K562 (cell line): ENCODE measurements around the gene SCYL2. TPM values are rescaled to one million over a fixed set of nuclear protein-coding genes. Genes with fewer than 3 reads are reported as not detected.
A peak's percentile ranks its signal among the peaks of the same experiment; 100 is the strongest.

Source experiments
- ADNP ChIP-seq: fragments of 200-800 bp; sonication (Bioruptor generic); IDR thresholded peaks from 2 replicates; pipeline ENCODE4 v1.6.1; 2016; ENCODE audit warnings: missing genetic modification characterization, missing compliant biosample characterization
- BCLAF1 ChIP-seq, 2 experiments: fragments of 450-650 bp in 1 of 2; IDR thresholded peaks; 2 replicates each; pipeline ENCODE4 v1.6.1; 2011 to 2017; ENCODE audit warnings: low read depth in 2 of 2, antibody characterized with exemption in 1 of 2, borderline replicate concordance in 1 of 2, low read length in 1 of 2, mild to moderate bottlenecking in 1 of 2, mixed read lengths in 1 of 2; ENCODE audit not compliant: control insufficient read depth in 1 of 2
- BRD9 ChIP-seq: fragments of 450-650 bp; IDR thresholded peaks from 2 replicates; pipeline ENCODE4 v1.6.1; 2018; ENCODE audit warnings: low read depth; ENCODE audit not compliant: partially characterized antibody
- CEBPZ ChIP-seq: fragments of 150-350 bp; IDR thresholded peaks from 2 replicates; pipeline ENCODE4 v1.6.1; 2014; ENCODE audit warnings: low read depth, mild to moderate bottlenecking, low read length, borderline replicate concordance
- CHD2 ChIP-seq: IDR thresholded peaks from 2 replicates; pipeline ENCODE4 v1.6.1; 2011; ENCODE audit warnings: low read depth, low read length
- DACH1 ChIP-seq: fragments of 450-650 bp; IDR thresholded peaks from 2 replicates; pipeline ENCODE4 v1.6.1; 2018; ENCODE audit not compliant: partially characterized antibody
- GTF2E2 ChIP-seq: fragments of 200-800 bp; sonication (Bioruptor generic); IDR thresholded peaks from 2 replicates; pipeline ENCODE4 v1.6.1; 2016; ENCODE audit warnings: missing genetic modification characterization, missing compliant biosample characterization
- MAFF ChIP-seq: IDR thresholded peaks from 2 replicates; pipeline ENCODE4 v1.6.1; 2012; ENCODE audit warnings: low read length, improper control_type of control experiment
- MTA1 ChIP-seq: fragments of 450-650 bp; IDR thresholded peaks from 2 replicates; pipeline ENCODE4 v1.6.1; 2017; ENCODE audit warnings: borderline replicate concordance
- POLR2B ChIP-seq: fragments of 450-650 bp; IDR thresholded peaks from 2 replicates; pipeline ENCODE4 v1.6.1; 2018; ENCODE audit warnings: low read depth; ENCODE audit not compliant: partially characterized antibody
- RNF219 ChIP-seq: fragments of 250-450 bp; sonication (Bioruptor Pico); IDR thresholded peaks from 2 replicates; pipeline ENCODE4 v1.5.0; 2022; ENCODE audit warnings: mild to moderate bottlenecking
- STAT5B ChIP-seq: fragments of 250-450 bp; sonication (Bioruptor Pico); IDR thresholded peaks from 2 replicates; pipeline ENCODE4 v1.8.0; 2021; ENCODE audit warnings: mild to moderate bottlenecking, inconsistent platforms
- SUPT5H ChIP-seq: fragments of 450-650 bp; IDR thresholded peaks from 2 replicates; pipeline ENCODE4 v1.6.1; 2016
- TAF7 ChIP-seq: fragments of 450-650 bp; IDR thresholded peaks from 2 replicates; pipeline ENCODE4 v1.6.1; 2016; ENCODE audit warnings: missing genetic modification characterization, missing compliant biosample characterization
- TEAD4 ChIP-seq, 2 experiments: sonication (generic) in 1 of 2; formaldehyde crosslinking in 1 of 2; IDR thresholded peaks; 2 replicates each; pipeline versions ENCODE4 v1.6.1 to v1.8.0; 2012 to 2022; ENCODE audit warnings: borderline replicate concordance in 1 of 2, inconsistent platforms in 1 of 2, low read length in 1 of 2, mild to moderate bottlenecking in 1 of 2, missing genetic modification reagents in 1 of 2
- ZBTB43 ChIP-seq: sonication (generic); formaldehyde crosslinking; IDR thresholded peaks from 2 replicates; pipeline ENCODE4 v1.8.0; 2023; ENCODE audit warnings: mild to moderate bottlenecking, missing genetic modification reagents
- ZNF316 ChIP-seq: fragments of 450-650 bp; IDR thresholded peaks from 2 replicates; pipeline ENCODE4 v1.6.1; 2016
- ZNF324 ChIP-seq: fragments of 250-450 bp; sonication (Bioruptor Pico); IDR thresholded peaks from 2 replicates; pipeline ENCODE4 v1.4.0; 2020; ENCODE audit warnings: mild to moderate bottlenecking
- polyA plus RNA-seq, 8 experiments: library from polyadenylated mRNA; depleted of rRNA in 4 of 8; stranded (reverse) in 5 of 8; unstranded in 3 of 8; fragments of >200 nt; fragmentation: Nextera tagmentation in 2 of 8; fragmentation: Illumina TruSeq in 1 of 8; extraction: Ambion mirVana in 2 of 8; extraction: Trizol in 1 of 8; gene quantifications; 2 replicates each; pipeline versions ENCODE4 v1.2.1 to v1.2.3, GENCODE V29; 2011 to 2014; ENCODE audit warnings: inconsistent platforms in 1 of 8, missing spikeins in 1 of 8
- total RNA-seq, 7 experiments: library from RNA; depleted of rRNA in 6 of 7; stranded (reverse); fragments of >200 nt in 6 of 7; fragmentation: Illumina TruSeq in 2 of 7; extraction: Trizol in 2 of 7; gene quantifications; 2 replicates each; pipeline versions ENCODE4 v1.2.1 to v1.2.3, GENCODE V29; 2011 to 2021; ENCODE audit warnings: low replicate concordance in 1 of 7

SCYL2 gene
- total and polyA plus RNA-seq, 9 of the 15 experiments (the other 6 are each of a cell fraction or from before 2014, with no cell fraction given), result 9.9 to 49.0 (median 32.9) TPM

GRCh38 chr12:100268835-100269564, 2.0 kb downstream of the SCYL2 start (continued):
- TF ChIP-seq ZBTB43, result peak; percentile 51; the same call in 1 of the 2 replicates
- no peak for TF ChIP-seq ZNF324 (CRISPR knock-in tag)
- no peak for TF ChIP-seq CHD2
- TF ChIP-seq DACH1, result peak; percentile 91
- no peak for TF ChIP-seq CEBPZ
- no peak for TF ChIP-seq TEAD4 (IDR thresholded peaks at IDR 0.05; ENCODE audit: low read length)
- no peak for TF ChIP-seq TEAD4 (CRISPR knock-in tag; IDR thresholded peaks at IDR 0.05; ENCODE audit: borderline replicate concordance)
- TF ChIP-seq TAF7, result no peak
- TF ChIP-seq GTF2E2 (tag), result no peak
- TF ChIP-seq ADNP (tag), result no peak
- no peak for TF ChIP-seq MTA1
- TF ChIP-seq RNF219 (CRISPR knock-in tag), result no peak
- TF ChIP-seq ZNF316, result peak; percentile 89
- peak; percentile 37; the same call in 1 of the 2 replicates for TF ChIP-seq MAFF
- TF ChIP-seq SUPT5H, result no peak
- TF ChIP-seq BCLAF1 (IDR thresholded peaks at IDR 0.05; ENCODE audit: borderline replicate concordance in 1 of 2, control insufficient read depth in 1 of 2, low read depth in 2 of 2, low read length in 1 of 2), result no peak
- no peak for TF ChIP-seq STAT5B (CRISPR knock-in tag)
- no peak for TF ChIP-seq POLR2B
- TF ChIP-seq BRD9, result no peak
